Measurements from ENCODE around the gene OCA2.
A peak's percentile ranks its signal among the peaks of the same experiment; 100 is the strongest.
"Not testable (repeated sequence)": the region's sequence is repeated elsewhere in the genome, so short reads cannot be mapped to it uniquely, and the experiment has no call there.

The OCA2 gene

DNA sequence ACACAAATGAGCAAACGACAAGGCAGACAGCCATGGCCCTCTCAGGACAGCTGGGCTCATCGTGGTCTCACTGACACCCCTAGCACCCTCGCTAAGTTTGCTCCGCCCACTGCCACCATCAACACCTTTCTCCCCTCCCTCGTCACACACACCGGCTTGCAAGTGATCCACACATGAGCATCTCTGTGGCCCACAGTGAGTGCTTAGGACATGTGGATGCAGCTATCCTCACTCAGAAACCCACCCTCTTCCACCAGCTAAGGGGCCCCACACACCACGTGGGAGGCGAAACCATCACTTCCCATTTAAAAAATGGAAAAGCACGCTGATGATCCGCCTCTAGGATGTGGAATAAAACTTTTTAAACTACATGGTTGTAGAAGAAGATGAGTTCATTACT, 105.6 kb downstream of the OCA2 start:
- DNase-seq, result no peak

DNA sequence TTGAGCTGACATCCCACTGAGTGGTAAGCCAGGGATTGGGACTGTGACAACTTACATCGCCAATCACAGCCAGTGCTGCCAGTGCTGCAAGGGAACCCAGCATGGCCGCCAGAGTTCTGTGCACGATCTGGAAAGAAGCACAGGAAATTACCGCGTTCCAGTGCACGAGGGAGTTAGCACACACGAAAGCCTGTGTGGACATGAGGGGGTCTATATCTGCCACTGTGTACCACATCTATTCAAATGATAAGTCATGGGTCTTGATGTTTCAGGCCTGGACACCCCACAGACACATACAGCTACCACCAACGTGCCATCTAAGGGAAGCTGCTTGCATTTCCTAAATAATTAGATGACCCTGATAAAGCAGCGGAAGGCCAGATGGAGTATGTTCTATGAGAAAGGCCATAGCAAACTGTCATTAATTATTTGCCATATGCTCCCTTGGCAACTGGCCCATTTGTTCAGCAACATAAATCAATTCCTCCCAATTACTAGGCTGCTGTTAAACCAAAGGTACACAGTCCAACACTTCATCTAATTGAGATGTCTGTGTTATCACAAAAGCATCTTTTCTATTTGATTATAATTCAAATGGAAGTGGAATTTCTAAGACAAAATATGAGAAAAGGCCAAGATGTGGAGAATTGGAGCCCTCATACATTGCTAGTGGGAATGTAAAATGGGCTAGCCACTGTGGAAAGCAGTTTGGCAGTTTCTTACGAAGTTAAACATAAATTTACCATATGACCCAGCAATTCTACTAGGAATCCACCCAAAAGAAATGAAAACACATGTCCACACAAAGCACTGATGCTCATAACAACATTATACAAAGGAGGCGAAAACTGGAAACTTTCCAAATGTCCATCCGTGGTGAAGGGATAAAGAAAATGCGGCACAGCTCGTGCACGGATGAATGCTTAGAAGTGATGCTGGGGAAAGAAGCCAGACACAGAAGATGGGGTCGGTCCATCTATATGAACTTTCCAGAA, 108.3 kb downstream of the OCA2 start:
- DNase-seq, result no peak

GRCh38 chr15:27989838-27990237, 109.3 kb downstream of the OCA2 start:
- DNase-seq, result no peak

GRCh38 chr15:27989427-27989826, 109.7 kb downstream of the OCA2 start:
- no peak for DNase-seq

DNA sequence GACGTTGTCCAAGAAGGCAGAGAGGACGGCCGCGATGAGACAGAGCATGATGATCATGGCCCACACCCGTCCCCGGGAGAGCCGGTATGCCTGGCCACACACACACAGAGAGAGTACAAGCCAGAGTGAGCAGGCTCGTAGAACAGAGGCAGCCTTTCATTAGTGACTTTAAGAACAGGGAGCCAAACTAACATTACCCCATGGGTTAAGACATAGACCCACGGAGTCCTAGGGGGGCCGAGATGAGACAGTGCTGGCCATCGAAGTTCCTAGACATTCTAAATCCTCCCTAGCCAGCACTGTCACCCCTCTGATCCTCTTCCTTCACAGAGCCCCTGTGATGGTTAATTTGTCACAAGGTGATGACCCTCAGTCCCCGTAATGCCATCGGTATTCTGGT, 114.0 kb downstream of the OCA2 start:
- no peak for DNase-seq

GRCh38 chr15:27983496-27983895, 115.6 kb downstream of the OCA2 start:
- no peak for DNase-seq

GRCh38 chr15:27977696-27978095, 121.4 kb downstream of the OCA2 start:
- DNase-seq, result peak; percentile 41

- DNase-seq, result no peak
Measured at GRCh38 chr15:27973886-27974285, 125.2 kb downstream of the OCA2 start.

DNA sequence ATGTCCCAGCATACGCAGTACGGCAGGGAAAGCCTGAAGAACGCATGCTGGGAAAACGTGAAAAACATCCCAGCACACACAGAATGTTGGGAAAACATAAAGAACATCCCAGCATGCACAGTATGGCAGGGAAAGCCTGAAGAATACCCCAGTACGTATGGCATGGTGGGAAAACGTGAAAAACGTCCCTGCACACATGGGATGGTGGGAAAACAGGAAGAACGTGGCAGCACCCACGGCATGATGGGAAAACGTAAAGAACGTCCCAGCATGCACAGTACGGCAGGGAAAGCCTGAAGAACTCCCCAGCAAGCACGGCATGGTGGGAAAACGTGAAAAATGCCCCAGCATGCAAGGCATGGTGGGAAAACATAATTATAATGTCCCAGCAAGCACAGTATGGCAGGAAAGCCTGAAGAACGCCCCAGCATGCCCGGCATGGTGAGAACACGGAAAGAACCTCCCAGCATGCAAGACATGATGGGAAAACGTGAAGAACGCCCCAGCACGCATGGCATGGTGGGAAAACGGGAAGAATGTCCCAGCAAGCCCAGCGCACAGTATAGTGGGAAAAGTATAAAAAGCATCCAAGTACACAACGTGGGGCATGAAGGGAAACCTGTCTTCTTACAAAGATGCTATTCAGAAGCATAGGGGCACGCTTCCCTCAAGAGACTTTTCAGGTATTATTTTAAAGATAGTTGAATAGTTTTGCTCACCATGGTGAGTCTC, 128.3 kb downstream of the OCA2 start:
- DNase-seq, result no peak

DNA sequence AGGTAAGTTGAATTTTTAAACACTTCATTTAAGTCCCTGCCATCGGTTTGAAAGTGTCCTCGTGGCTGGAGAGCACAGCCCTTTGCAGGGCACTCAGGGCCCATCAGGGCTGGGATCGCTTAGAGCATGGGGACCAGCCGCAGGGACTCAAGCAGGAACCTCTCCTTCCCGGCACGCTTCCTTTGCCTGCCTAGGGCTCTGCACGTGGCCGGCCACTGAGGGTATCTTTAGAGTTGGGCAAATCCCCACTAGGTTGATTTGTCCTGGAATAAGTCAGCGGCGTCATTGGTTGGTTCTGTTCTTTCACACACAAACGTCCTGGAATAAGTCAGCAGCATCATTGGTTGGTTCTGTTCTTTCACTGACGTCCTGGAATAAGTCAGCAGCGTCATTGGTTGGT, 131.6 kb downstream of the OCA2 start:
- no peak for DNase-seq

DNA sequence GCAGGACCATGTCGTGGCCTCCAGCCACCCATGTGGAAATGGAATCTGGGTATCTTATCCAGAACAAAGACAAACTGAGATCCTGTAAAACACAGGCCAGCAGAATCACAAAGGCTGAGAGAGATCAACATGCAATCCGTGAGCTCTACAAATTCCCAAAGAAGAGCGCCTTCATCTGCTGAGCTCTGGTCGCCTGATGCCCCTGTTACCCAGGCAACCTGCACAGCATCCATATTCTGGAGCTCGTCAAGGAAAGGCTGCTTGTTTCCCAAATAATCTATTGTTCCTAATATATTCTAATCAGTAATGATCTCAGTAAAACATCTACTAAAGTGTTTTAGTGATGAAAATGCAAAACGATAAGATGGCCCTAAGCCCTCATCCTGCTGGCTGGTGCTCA, 133.6 kb downstream of the OCA2 start:
- DNase-seq, result no peak

- DNase-seq, result no peak
Measured at GRCh38 chr15:27961801-27962200, 137.3 kb downstream of the OCA2 start.

- DNase-seq, result peak; percentile 69
Measured at GRCh38 chr15:27958911-27959578, 140.1 kb downstream of the OCA2 start.

DNA sequence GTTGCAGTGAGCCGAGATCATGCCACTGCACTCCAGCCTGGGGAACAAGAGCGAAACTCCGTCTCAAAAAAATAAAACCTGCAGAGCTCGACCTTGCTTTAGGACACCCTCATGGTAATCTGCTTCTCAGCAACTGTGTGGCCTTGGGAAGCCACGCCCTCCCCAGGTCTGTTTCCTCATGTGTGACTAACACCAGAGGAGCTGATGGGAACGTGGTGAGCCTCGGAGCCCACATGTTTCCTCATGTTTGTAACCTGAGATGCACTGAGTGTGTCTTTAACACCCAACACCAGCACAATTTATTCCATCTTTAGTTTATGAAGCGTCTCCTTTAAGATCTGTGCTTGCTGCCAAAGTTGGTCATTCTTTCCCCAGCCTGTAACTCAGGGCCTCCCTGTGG, 142.8 kb downstream of the OCA2 start:
- DNase-seq, result peak; percentile 58

- no peak for DNase-seq
Measured at GRCh38 chr15:27955087-27955486, 144.0 kb downstream of the OCA2 start.

GRCh38 chr15:27952593-27952992, 146.5 kb downstream of the OCA2 start:
- not testable (repeated sequence) for DNase-seq

GRCh38 chr15:27951191-27951890, 147.8 kb downstream of the OCA2 start:
- DNase-seq, result no peak

DNA sequence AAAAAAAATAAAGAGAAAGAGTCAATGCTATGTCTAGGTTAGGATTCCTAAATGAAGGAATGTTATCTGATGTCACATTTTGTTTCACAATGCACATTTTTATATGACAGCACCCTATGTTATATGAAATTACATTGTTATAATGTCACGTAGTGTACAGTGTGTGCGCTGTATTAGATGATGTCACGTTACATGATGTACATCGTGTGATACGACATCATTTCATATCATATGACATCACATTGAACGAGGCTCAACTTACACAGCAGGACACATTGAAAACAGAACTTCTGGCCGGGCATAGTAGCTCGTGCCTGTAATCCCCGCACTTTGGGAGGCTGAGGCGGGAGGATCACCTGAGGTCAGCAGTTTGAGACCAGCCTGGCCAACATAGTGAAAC, 150.0 kb downstream of the OCA2 start:
- no peak for DNase-seq

GRCh38 chr15:27939246-27939645, 159.9 kb downstream of the OCA2 start:
- DNase-seq, result peak; percentile 16

GRCh38 chr15:27937851-27938250, 161.3 kb downstream of the OCA2 start:
- peak; percentile 68 for DNase-seq

GRCh38 chr15:27936164-27936563, 163.0 kb downstream of the OCA2 start:
- no peak for DNase-seq

DNA sequence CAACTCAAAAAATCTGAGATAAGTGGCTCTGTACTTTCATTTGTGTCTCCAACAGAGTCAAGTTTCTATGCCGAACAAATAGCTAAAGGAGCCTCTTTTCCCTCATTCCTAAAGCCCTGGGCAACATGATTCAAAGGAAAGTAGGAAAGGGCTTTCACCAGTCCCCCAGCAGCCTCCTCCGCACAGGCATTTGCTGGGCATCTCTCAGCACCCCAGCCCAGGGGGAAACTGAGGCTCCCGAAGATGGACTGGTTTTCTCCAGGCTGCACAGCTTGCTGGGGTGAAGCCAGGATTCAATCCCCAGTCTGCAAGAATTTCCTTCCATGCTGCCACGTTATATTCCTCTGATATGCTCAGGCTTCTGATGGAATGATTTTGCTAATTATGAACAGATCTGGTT, 163.8 kb downstream of the OCA2 start:
- DNase-seq, result no peak

- no peak for DNase-seq
Measured at GRCh38 chr15:27934782-27935181, 164.3 kb downstream of the OCA2 start.

Data from fibroblast of skin of right biceps (primary cell).